WTC11 (cell line): Measurements from ENCODE around the gene USH2A. TPM values are rescaled to one million over a fixed set of nuclear protein-coding genes. Genes with fewer than 3 reads are reported as not detected.

Experiments used
- ATAC-seq: fragments of 200-7000 bp; cut with Tn5 transposase; 2 replicates; pipeline ENCODE4 v1.10.0; 2021; ENCODE audit warnings: mild to moderate bottlenecking, moderate library complexity
- CTCF ChIA-PET: fragments of 300-600 bp; sonication (Branson Sonifier 250); formaldehyde crosslinking; loops from one replicate; lab custom pipeline; 2021; ENCODE audit warnings: antibody characterized with exemption; lab: Charles Lee
- POLR2A ChIA-PET: fragments of 350-600 bp; sonication (Branson Sonifier 250); formaldehyde crosslinking; loops from one replicate; lab custom pipeline; 2021; ENCODE audit warnings: antibody characterized with exemption; lab: Charles Lee
- DNase-seq: peaks from one replicate; pipeline ENCODE4 v3.0.0; 2021; ENCODE audit warnings: low spot score
- H3K27ac Mint-ChIP-seq: 2 replicates; pipeline ENCODE4 v1.8.0; 2021; ENCODE audit warnings: mixed read lengths
- H3K27me3 Mint-ChIP-seq: 2 replicates; pipeline ENCODE4 v1.8.0; 2021; ENCODE audit warnings: low read depth, mild to moderate bottlenecking, moderate library complexity, mixed read lengths
- H3K36me3 Mint-ChIP-seq: 2 replicates; pipeline ENCODE4 v1.8.0; 2021; ENCODE audit warnings: mixed read lengths
- H3K4me1 Mint-ChIP-seq: 2 replicates; pipeline ENCODE4 v1.8.0; 2022; ENCODE audit warnings: mixed read lengths
- H3K4me3 Mint-ChIP-seq: 2 replicates; pipeline ENCODE4 v1.8.0; 2021; ENCODE audit warnings: mild to moderate bottlenecking, moderate library complexity, mixed read lengths
- H3K9me3 Mint-ChIP-seq: 2 replicates; pipeline ENCODE4 v1.8.0; 2021; ENCODE audit warnings: mixed read lengths
- E2F1 ChIP-seq: sonication (generic); formaldehyde crosslinking; IDR thresholded peaks from 2 replicates; pipeline ENCODE4 v1.8.0; 2022; ENCODE audit warnings: mild to moderate bottlenecking, missing genetic modification reagents
- E2F4 ChIP-seq: sonication (generic); formaldehyde crosslinking; IDR thresholded peaks from 2 replicates; pipeline ENCODE4 v1.8.1; 2022; ENCODE audit warnings: low read depth, mild to moderate bottlenecking, moderate library complexity, missing genetic modification reagents, borderline replicate concordance
- ESRRA ChIP-seq: sonication (generic); formaldehyde crosslinking; IDR thresholded peaks from 2 replicates; pipeline ENCODE4 v1.8.1; 2022; ENCODE audit warnings: mild to moderate bottlenecking, missing genetic modification reagents, borderline replicate concordance
- FOXP4 ChIP-seq: sonication (generic); formaldehyde crosslinking; IDR thresholded peaks from 2 replicates; pipeline ENCODE4 v1.8.0; 2022; ENCODE audit warnings: mild to moderate bottlenecking, missing genetic modification reagents
- GRHL2 ChIP-seq: fragments of 250-450 bp; sonication (Bioruptor Pico); IDR thresholded peaks from 2 replicates; pipeline ENCODE4 v1.8.0; 2022; ENCODE audit warnings: mild to moderate bottlenecking, moderate library complexity; ENCODE audit not compliant: insufficient replicate concordance, severe bottlenecking
- IRF1 ChIP-seq: sonication (generic); formaldehyde crosslinking; IDR thresholded peaks from 2 replicates; pipeline ENCODE4 v1.8.0; 2023; ENCODE audit warnings: missing genetic modification reagents
- NFE2L1 ChIP-seq: sonication (generic); formaldehyde crosslinking; IDR thresholded peaks from 2 replicates; pipeline ENCODE4 v1.8.1; 2023; ENCODE audit warnings: missing genetic modification reagents
- NFYB ChIP-seq: sonication (generic); formaldehyde crosslinking; conservative IDR thresholded peaks from 2 replicates; pipeline ENCODE4 v1.8.0; 2022; ENCODE audit warnings: low read depth, missing genetic modification reagents
- PREB ChIP-seq: sonication (generic); formaldehyde crosslinking; IDR thresholded peaks from 2 replicates; pipeline ENCODE4 v1.8.1; 2022; ENCODE audit warnings: mild to moderate bottlenecking, missing genetic modification reagents, moderate library complexity, borderline replicate concordance
- SOX15 ChIP-seq: fragments of 250-450 bp; sonication (Bioruptor Pico); IDR thresholded peaks from 2 replicates; pipeline ENCODE4 v1.9.0; 2021; ENCODE audit warnings: mild to moderate bottlenecking
- TCF7 ChIP-seq: sonication (generic); formaldehyde crosslinking; IDR thresholded peaks from 2 replicates; pipeline ENCODE4 v1.8.0; 2022; ENCODE audit warnings: mild to moderate bottlenecking, low read depth, missing genetic modification reagents, moderate library complexity
- ZNF281 ChIP-seq: sonication (generic); formaldehyde crosslinking; IDR thresholded peaks from 2 replicates; pipeline ENCODE4 v1.8.0; 2023; ENCODE audit warnings: mild to moderate bottlenecking, missing genetic modification reagents
- total RNA-seq: library from RNA; stranded (reverse); gene quantifications from 3 replicates; pipeline ENCODE4 v1.2.3, GENCODE V29; 2021

The USH2A gene
- total RNA-seq, 1 experiment from 2014 or later = 0.37 TPM

- TF ChIP-seq FOXP4 (CRISPR knock-in tag) = no peak
These were observed 810.9 kb downstream of the USH2A start (continued) for GRCh38 chr1:215612391-215612790.

- no peak overlapping the region for H3K4me3 Mint-ChIP-seq
- no peak for ATAC-seq
- POLR2A ChIA-PET = no interaction called here
- no peak for DNase-seq
- H3K27ac Mint-ChIP-seq = no peak overlapping the region
- H3K9me3 Mint-ChIP-seq = peaks cover 5% of the 10 kb centered on the region
- no peaks in the 10 kb centered on the region for H3K27me3 Mint-ChIP-seq
- peaks cover 44% of the 10 kb centered on the region for H3K36me3 Mint-ChIP-seq
- CTCF ChIA-PET = no interaction called here
- peaks cover 20% of the 10 kb centered on the region for H3K4me1 Mint-ChIP-seq
- no peak for TF ChIP-seq SOX15 (CRISPR knock-in tag)
- TF ChIP-seq PREB (CRISPR knock-in tag) = no peak
- no peak for TF ChIP-seq E2F1 (CRISPR knock-in tag)
- no peak for TF ChIP-seq TCF7 (CRISPR knock-in tag)
- TF ChIP-seq GRHL2 (CRISPR knock-in tag) = no peak
- no peak for TF ChIP-seq E2F4 (CRISPR knock-in tag)
- TF ChIP-seq ESRRA (CRISPR knock-in tag) = no peak
- TF ChIP-seq IRF1 (CRISPR knock-in tag) = no peak
- TF ChIP-seq ZNF281 (CRISPR knock-in tag) = no peak
- no peak for TF ChIP-seq NFYB
These were observed 814.6 kb downstream of the USH2A start for GRCh38 chr1:215608646-215609045.

GRCh38 chr1:215607412-215607811 is 815.8 kb downstream of the USH2A start:
- no peak for DNase-seq

More at GRCh38 chr1:215607412-215607811, 815.8 kb downstream of the USH2A start:
- Mint-ChIP-seq H3K27me3 (no peaks in the 10 kb centered on the region), H3K4me3 (no peak overlapping the region), H3K9me3 (no peaks in the 10 kb centered on the region), H3K4me1 (peaks cover 14% of the 10 kb centered on the region), H3K36me3 (peaks cover 36% of the 10 kb centered on the region), H3K27ac (no peak overlapping the region)
- ChIA-PET POLR2A (no interaction called here), CTCF (no interaction called here)
- no peak for ATAC-seq
- TF ChIP-seq NFE2L1 (CRISPR knock-in tag) = no peak
- TF ChIP-seq, all 79 proteins: peak for 0
